SK-N-SH (cell line): ENCODE measurements around the gene HEBP2. TPM values are rescaled to one million over a fixed set of nuclear protein-coding genes. Genes with fewer than 3 reads are reported as not detected.

ENCODE experiments used
- CTCF ChIA-PET: fragments of 300-600, 350-600 bp; formaldehyde crosslinking; extraction: SDS; loops from one replicate; lab custom pipeline; 2021; lab: Yijun Ruan, JAX
- POLR2A ChIA-PET: fragments of 350-600 bp; sonication (Branson Sonifier 250); formaldehyde crosslinking; extraction: SDS; loops from one replicate; lab custom pipeline; 2020; ENCODE audit warnings: antibody characterized with exemption, inconsistent platforms; lab: Yijun Ruan, JAX
- DNase-seq: peaks from one replicate; pipeline ENCODE4 v3.0.0; 2012
- H2AFZ ChIP-seq: fragments of 200-600 bp; sonication (generic); 2 replicates; pipeline ENCODE4 v1.8.1; 2016; ENCODE audit warnings: antibody characterized with exemption, mild to moderate bottlenecking, low read depth
- H3F3A ChIP-seq: fragments of 200-600 bp; sonication (generic); replicated peaks from 2 replicates; pipeline ENCODE3; 2016; ENCODE audit warnings: antibody characterized with exemption, mild to moderate bottlenecking; ENCODE audit not compliant: insufficient read depth
- H3K27ac ChIP-seq, 2 experiments: fragments of 200-500 bp in 1 of 2; fragments of 200-600 bp in 1 of 2; sonication (Bioruptor generic) in 1 of 2; sonication (generic), shearing (Covaris generic) in 1 of 2; 2 replicates each; pipeline versions ENCODE4 v1.5.1 to v1.6.1; 2014 to 2016; ENCODE audit warnings: low read depth in 2 of 2, inconsistent platforms in 1 of 2, low read length in 1 of 2, mild to moderate bottlenecking in 1 of 2, mixed read lengths in 1 of 2
- H3K27me3 ChIP-seq: fragments of 200-600 bp; sonication (generic), shearing (Covaris generic); 2 replicates; pipeline ENCODE4 v1.6.1; 2016; ENCODE audit warnings: mixed run types; ENCODE audit not compliant: insufficient read depth
- H3K36me3 ChIP-seq, 2 experiments: fragments of 200-500 bp in 1 of 2; fragments of 200-600 bp in 1 of 2; sonication (Bioruptor generic) in 1 of 2; sonication (generic) in 1 of 2; replicated peaks in 1 of 2; 2 replicates each; pipeline versions ENCODE3 to v1.5.1; 2014 to 2016; ENCODE audit warnings: low read length in 1 of 2, mild to moderate bottlenecking in 1 of 2; ENCODE audit not compliant: insufficient read depth in 2 of 2, control insufficient read depth in 1 of 2
- H3K4me1 ChIP-seq, 2 experiments: fragments of 200-500 bp in 1 of 2; fragments of 200-600 bp in 1 of 2; sonication (Bioruptor generic) in 1 of 2; sonication (generic), shearing (Covaris generic) in 1 of 2; 2 replicates each; pipeline versions ENCODE4 v1.5.1 to v1.6.1; 2014 to 2016; ENCODE audit warnings: low read depth in 1 of 2, low read length in 1 of 2, mixed run types in 1 of 2; ENCODE audit not compliant: insufficient read depth in 2 of 2, control insufficient read depth in 1 of 2
- H3K4me2 ChIP-seq: fragments of 200-600 bp; sonication (generic), shearing (Covaris generic); 2 replicates; pipeline ENCODE4 v1.6.1; 2017; ENCODE audit warnings: mixed run types
- H3K4me3 ChIP-seq, 2 experiments: fragments of 200-500 bp in 1 of 2; fragments of 200-600 bp in 1 of 2; sonication (Bioruptor generic) in 1 of 2; sonication (generic), shearing (Covaris generic) in 1 of 2; 2 replicates each; pipeline versions ENCODE4 v1.5.1 to v1.8.1; 2014 to 2016; ENCODE audit warnings: low read depth in 2 of 2, inconsistent platforms in 1 of 2, low read length in 1 of 2, mild to moderate bottlenecking in 1 of 2, mixed read lengths in 1 of 2, moderate library complexity in 1 of 2
- H3K79me2 ChIP-seq: fragments of 200-600 bp; sonication (generic); 2 replicates; pipeline ENCODE4 v1.8.1; 2017; ENCODE audit warnings: mild to moderate bottlenecking; ENCODE audit not compliant: insufficient read depth
- H3K9ac ChIP-seq: fragments of 200-600 bp; sonication (generic); 2 replicates; pipeline ENCODE4 v1.6.1; 2017; ENCODE audit warnings: mixed run types
- H3K9me2 ChIP-seq: fragments of 200-600 bp; sonication (generic); 2 replicates; pipeline ENCODE4 v1.6.1; 2017; ENCODE audit warnings: mixed run types
- H3K9me3 ChIP-seq: fragments of 200-600 bp; sonication (generic); 2 replicates; pipeline ENCODE4 v1.6.1; 2017; ENCODE audit warnings: mixed run types, mild to moderate bottlenecking, moderate library complexity
- H4K20me1 ChIP-seq: fragments of 200-600 bp; sonication (generic); 2 replicates; pipeline ENCODE4 v1.6.1; 2017; ENCODE audit warnings: mild to moderate bottlenecking, mixed run types; ENCODE audit not compliant: insufficient read depth
- CHD2 ChIP-seq: fragments of 150-350 bp; IDR thresholded peaks from 2 replicates; pipeline ENCODE4 v1.6.1; 2018; ENCODE audit warnings: low read length; ENCODE audit not compliant: partially characterized antibody
- CTCF ChIP-seq: fragments of 200-600 bp; sonication (generic); IDR thresholded peaks from 2 replicates; pipeline ENCODE4 v1.6.1; 2017; ENCODE audit warnings: antibody characterized with exemption, mild to moderate bottlenecking, moderate library complexity
- ELF1 ChIP-seq: IDR thresholded peaks from 2 replicates; pipeline ENCODE4 v1.4.0; 2012
- EP300 ChIP-seq, 2 experiments: IDR thresholded peaks; 2 replicates each; pipeline versions ENCODE4 v1.4.0 to v1.6.1; 2012; ENCODE audit warnings: borderline replicate concordance in 1 of 2, low read depth in 1 of 2, low read length in 1 of 2
- EZH2phosphoT487 ChIP-seq: fragments of 200-600 bp; sonication (generic); IDR thresholded peaks from 2 replicates; pipeline ENCODE4 v1.6.1; 2017; ENCODE audit warnings: low read depth, mixed run types, mild to moderate bottlenecking, antibody characterized with exemption, moderate library complexity, borderline replicate concordance
- FOXJ3 ChIP-seq: sonication (generic); formaldehyde crosslinking; IDR thresholded peaks from 2 replicates; pipeline ENCODE4 v1.5.1; 2020; ENCODE audit warnings: mild to moderate bottlenecking, missing genetic modification reagents
- GABPA ChIP-seq: IDR thresholded peaks from 2 replicates; pipeline ENCODE4 v1.4.0; 2012; ENCODE audit warnings: low read depth, mild to moderate bottlenecking
- GATA2 ChIP-seq: sonication (generic); formaldehyde crosslinking; IDR thresholded peaks from 2 replicates; pipeline ENCODE4 v1.5.0; 2020; ENCODE audit warnings: mild to moderate bottlenecking, missing genetic modification reagents
- IRF3 ChIP-seq: fragments of 150-350 bp; IDR thresholded peaks from 2 replicates; pipeline ENCODE4 v1.6.1; 2016; ENCODE audit warnings: mild to moderate bottlenecking, low read depth, low read length
- MAX ChIP-seq: IDR thresholded peaks from 2 replicates; pipeline ENCODE4 v1.4.0; 2012; ENCODE audit warnings: low read depth
- MEF2A ChIP-seq: IDR thresholded peaks from 2 replicates; pipeline ENCODE4 v1.4.0; 2012; ENCODE audit warnings: low read depth, borderline replicate concordance
- MXI1 ChIP-seq: IDR thresholded peaks from 2 replicates; pipeline ENCODE4 v1.6.1; 2012; ENCODE audit warnings: mild to moderate bottlenecking, low read depth, low read length, improper control_type of control experiment
- NFIC ChIP-seq: IDR thresholded peaks from 2 replicates; pipeline ENCODE4 v1.4.0; 2012; ENCODE audit warnings: borderline replicate concordance
- NRF1 ChIP-seq: IDR thresholded peaks from 2 replicates; pipeline ENCODE4 v1.6.1; 2012; ENCODE audit warnings: low read depth, mild to moderate bottlenecking, low read length
- RAD21 ChIP-seq: IDR thresholded peaks from 2 replicates; pipeline ENCODE4 v1.6.1; 2012; ENCODE audit warnings: mild to moderate bottlenecking, low read length
- RCOR1 ChIP-seq: fragments of 150-350 bp; IDR thresholded peaks from 2 replicates; pipeline ENCODE4 v1.6.1; 2017; ENCODE audit warnings: antibody characterized with exemption, low read length
- RXRA ChIP-seq: IDR thresholded peaks from 2 replicates; pipeline ENCODE4 v1.4.0; 2012; ENCODE audit warnings: low read depth, mild to moderate bottlenecking, borderline replicate concordance
- SIN3A ChIP-seq: IDR thresholded peaks from 2 replicates; pipeline ENCODE4 v1.6.1; 2012; ENCODE audit warnings: low read depth, mild to moderate bottlenecking, low read length, moderate library complexity, borderline replicate concordance
- SMC3 ChIP-seq: IDR thresholded peaks from 2 replicates; pipeline ENCODE4 v1.6.1; 2012; ENCODE audit warnings: low read depth, low read length, improper control_type of control experiment
- TAF1 ChIP-seq: IDR thresholded peaks from 2 replicates; pipeline ENCODE4 v1.6.1; 2012; ENCODE audit warnings: low read depth, mild to moderate bottlenecking, low read length, moderate library complexity, borderline replicate concordance
- TCF12 ChIP-seq: IDR thresholded peaks from 2 replicates; pipeline ENCODE4 v1.4.0; 2012
- ZBTB33 ChIP-seq: IDR thresholded peaks from 2 replicates; pipeline ENCODE4 v1.4.0; 2012; ENCODE audit warnings: low read depth, borderline replicate concordance
- WGBS: methylation state at CpG from one replicate; pipeline ENCODE4 v1.1.6; 2017; ENCODE audit warnings: low lambda C conversion rate; 5-methylcytosine and 5-hydroxymethylcytosine counted together
- polyA plus RNA-seq, 3 experiments: library from polyadenylated mRNA; depleted of rRNA; stranded (reverse); fragments of >200 nt; gene quantifications; 2 replicates each; pipeline ENCODE4 v1.2.3, GENCODE V29; 2012

HEBP2 gene
- polyA plus RNA-seq, 1 of the 3 experiments (the other 2 are of a cell fraction), result 7.6 TPM

- Histone ChIP-seq H3K4me1 (no peaks in the 10 kb centered on the region), H3F3A (no peaks in the 10 kb centered on the region), H2AFZ (no peak overlapping the region), H3K36me3 (no peaks in the 10 kb centered on the region), H3K4me3 (no peak overlapping the region), H3K9me2 (no peaks in the 10 kb centered on the region), H3K27ac (no peak overlapping the region), H3K79me2 (no peaks in the 10 kb centered on the region), H3K9ac (no peak overlapping the region), H3K4me2 (no peak overlapping the region), H3K9me3 (no peaks in the 10 kb centered on the region), H3K27me3 (peaks cover 16% of the 10 kb centered on the region; the same call in 1 of the 2 replicates), H4K20me1 (no peaks in the 10 kb centered on the region)
- POLR2A ChIA-PET, result interaction anchor here (0.7 kb wide), 1 partner anchor 355 kb away, joined by 3 read pairs; no protein-coding TSS in a partner anchor
- CTCF ChIA-PET, result no interaction called here
- TF ChIP-seq EP300 (IDR thresholded peaks at IDR 0.05; ENCODE audit: borderline replicate concordance in 1 of 2, low read depth in 1 of 2, low read length in 1 of 2) (no peak), ELF1 (no peak), CHD2 (no peak), MEF2A (no peak), SIN3A (no peak)
- no peak for DNase-seq
- WGBS, result 13% methylated on average over 7 of the region's 7 CpGs
Measured at GRCh38 chr6:138455746-138456400, 51.9 kb downstream of the HEBP2 start.

GRCh38 chr6:138456401-138456790 lies 52.4 kb downstream of the HEBP2 start:
- CTCF ChIA-PET, result no interaction called here
- no peak for DNase-seq
- H3K79me2 ChIP-seq, result no peaks in the 10 kb centered on the region
- WGBS, result 34% methylated on average over 6 of the region's 6 CpGs
- H3K9ac ChIP-seq, result no peak overlapping the region
- no peaks in the 10 kb centered on the region for H3K9me2 ChIP-seq
- TF ChIP-seq TAF1 (no peak), RXRA (no peak), NRF1 (no peak), IRF3 (no peak), SMC3 (no peak), ELF1 (no peak), EP300 (IDR thresholded peaks at IDR 0.05; ENCODE audit: borderline replicate concordance in 1 of 2, low read depth in 1 of 2, low read length in 1 of 2) (no peak), TCF12 (no peak), FOXJ3 (CRISPR knock-in tag) (no peak), GATA2 (no peak), RAD21 (no peak), EZH2phosphoT487 (no peak), MXI1 (no peak), GABPA (no peak), ZBTB33 (no peak), CTCF (no peak), RCOR1 (no peak), CHD2 (no peak), NFIC (no peak), MAX (no peak)
- H3K4me1 ChIP-seq, result no peaks in the 10 kb centered on the region
- H3K9me3 ChIP-seq, result no peaks in the 10 kb centered on the region
- POLR2A ChIA-PET, result no interaction called here
- H3F3A ChIP-seq, result no peaks in the 10 kb centered on the region
- no peaks in the 10 kb centered on the region for H3K36me3 ChIP-seq
- no peak overlapping the region for H3K4me3 ChIP-seq
- peaks cover 16% of the 10 kb centered on the region; the same call in 1 of the 2 replicates for H3K27me3 ChIP-seq
- H2AFZ ChIP-seq, result no peak overlapping the region
- H3K27ac ChIP-seq, result no peak overlapping the region
- H4K20me1 ChIP-seq, result no peaks in the 10 kb centered on the region
- no peak overlapping the region for H3K4me2 ChIP-seq
